HEK293 (cell line): ENCODE results near the gene CLDN6.

ENCODE experiments used
- ATF2 ChIP-seq: fragments of 450-650 bp; formaldehyde crosslinking; IDR thresholded peaks from 2 replicates; pipeline ENCODE4 v1.5.1; 2016; ENCODE audit warnings: missing biosample characterization, missing genetic modification characterization, low read depth
- BCL11A ChIP-seq: fragments of 450-650 bp; formaldehyde crosslinking; IDR thresholded peaks from 2 replicates; pipeline ENCODE4 v1.5.1; 2016; ENCODE audit warnings: low read depth, missing biosample characterization, missing genetic modification characterization
- GLIS1 ChIP-seq: fragments of 450-650 bp; formaldehyde crosslinking; IDR thresholded peaks from 2 replicates; pipeline ENCODE4 v1.5.1; 2016; ENCODE audit warnings: missing biosample characterization, missing genetic modification characterization
- HIC1 ChIP-seq: fragments of 450-650 bp; formaldehyde crosslinking; IDR thresholded peaks from 2 replicates; pipeline ENCODE4 v1.5.1; 2016; ENCODE audit warnings: missing biosample characterization, missing genetic modification characterization
- KLF1 ChIP-seq: fragments of 450-650 bp; formaldehyde crosslinking; IDR thresholded peaks from 2 replicates; pipeline ENCODE4 v1.5.1; 2016; ENCODE audit warnings: missing biosample characterization, missing genetic modification characterization
- KLF9 ChIP-seq: fragments of 450-650 bp; formaldehyde crosslinking; IDR thresholded peaks from 2 replicates; pipeline ENCODE4 v1.5.1; 2016; ENCODE audit warnings: missing biosample characterization, missing genetic modification characterization, low read depth
- MEIS1 ChIP-seq: sonication (generic); formaldehyde crosslinking; IDR thresholded peaks from 2 replicates; pipeline ENCODE4 v1.8.1; 2022; ENCODE audit warnings: missing genetic modification reagents, mild to moderate bottlenecking, borderline replicate concordance
- PATZ1 ChIP-seq: fragments of 450-650 bp; formaldehyde crosslinking; IDR thresholded peaks from 2 replicates; pipeline ENCODE4 v1.5.1; 2016; ENCODE audit warnings: missing biosample characterization, missing genetic modification characterization
- PRDM6 ChIP-seq: fragments of 450-650 bp; formaldehyde crosslinking; IDR thresholded peaks from 2 replicates; pipeline ENCODE4 v1.5.1; 2017; ENCODE audit warnings: missing biosample characterization, missing genetic modification characterization
- REST ChIP-seq: fragments of 450-650 bp; formaldehyde crosslinking; IDR thresholded peaks from 2 replicates; pipeline ENCODE4 v1.5.1; 2016; ENCODE audit warnings: missing biosample characterization, missing genetic modification characterization
- SETDB1 ChIP-seq: IDR thresholded peaks from one replicate; pipeline ENCODE4 v1.6.1; 2017; ENCODE audit warnings: mild to moderate bottlenecking, low read length, moderate library complexity, mixed read lengths; ENCODE audit not compliant: insufficient read length
- ZEB2 ChIP-seq: fragments of 450-650 bp; formaldehyde crosslinking; IDR thresholded peaks from 2 replicates; pipeline ENCODE4 v1.5.1; 2016; ENCODE audit warnings: missing biosample characterization, missing genetic modification characterization
- ZNF214 ChIP-seq: fragments of 450-650 bp; formaldehyde crosslinking; IDR thresholded peaks from 2 replicates; pipeline ENCODE4 v1.5.1; 2017; ENCODE audit warnings: missing biosample characterization, mild to moderate bottlenecking, missing genetic modification characterization, borderline replicate concordance
- ZNF302 ChIP-seq: fragments of 450-650 bp; formaldehyde crosslinking; IDR thresholded peaks from 2 replicates; pipeline ENCODE4 v1.5.1; 2016; ENCODE audit warnings: missing biosample characterization, missing genetic modification characterization, low read depth
- ZNF350 ChIP-seq: fragments of 450-650 bp; formaldehyde crosslinking; IDR thresholded peaks from 2 replicates; pipeline ENCODE4 v1.5.0; 2017; ENCODE audit warnings: missing biosample characterization, mild to moderate bottlenecking, missing genetic modification characterization
- ZNF391 ChIP-seq: fragments of 450-650 bp; formaldehyde crosslinking; IDR thresholded peaks from 2 replicates; pipeline ENCODE4 v1.5.1; 2016; ENCODE audit warnings: low read depth, missing biosample characterization, missing genetic modification characterization, borderline replicate concordance
- ZNF398 ChIP-seq: fragments of 450-650 bp; formaldehyde crosslinking; IDR thresholded peaks from 2 replicates; pipeline ENCODE4 v1.5.1; 2017; ENCODE audit warnings: missing biosample characterization, missing genetic modification characterization
- ZNF416 ChIP-seq: fragments of 450-650 bp; formaldehyde crosslinking; IDR thresholded peaks from 2 replicates; pipeline ENCODE4 v1.5.1; 2016; ENCODE audit warnings: missing biosample characterization, missing genetic modification characterization
- ZNF423 ChIP-seq: fragments of 450-650 bp; formaldehyde crosslinking; IDR thresholded peaks from 2 replicates; pipeline ENCODE4 v1.5.1; 2016; ENCODE audit warnings: missing biosample characterization, missing genetic modification characterization
- ZNF433 ChIP-seq: fragments of 450-650 bp; formaldehyde crosslinking; IDR thresholded peaks from 2 replicates; pipeline ENCODE4 v1.5.1; 2016; ENCODE audit warnings: missing biosample characterization, missing genetic modification characterization, low read depth
- ZNF544 ChIP-seq: fragments of 450-650 bp; formaldehyde crosslinking; IDR thresholded peaks from 2 replicates; pipeline ENCODE4 v1.5.0; 2017; ENCODE audit warnings: missing biosample characterization, missing genetic modification characterization
- ZNF626 ChIP-seq: fragments of 450-650 bp; sonication (Bioruptor Pico); formaldehyde crosslinking; IDR thresholded peaks from 2 replicates; pipeline ENCODE4 v1.5.1; 2018; ENCODE audit warnings: missing biosample characterization, missing genetic modification characterization, inconsistent platforms
- ZNF658 ChIP-seq: fragments of 450-650 bp; formaldehyde crosslinking; IDR thresholded peaks from 2 replicates; pipeline ENCODE4; 2016; ENCODE audit warnings: missing biosample characterization, missing genetic modification characterization
- ZNF670 ChIP-seq: fragments of 450-650 bp; formaldehyde crosslinking; IDR thresholded peaks from 2 replicates; pipeline ENCODE4 v1.5.1; 2016; ENCODE audit warnings: missing biosample characterization, missing genetic modification characterization, low read depth
- ZNF776 ChIP-seq: fragments of 450-650 bp; formaldehyde crosslinking; IDR thresholded peaks from 2 replicates; pipeline ENCODE4 v1.5.0; 2017; ENCODE audit warnings: missing biosample characterization, missing genetic modification characterization, borderline replicate concordance

Gene CLDN6

GRCh38 chr16:2979669-2980226, 38.2 kb downstream of the CLDN6 start (continued):
- TF ChIP-seq REST (tag by site-specific recombination), result no peak
- TF ChIP-seq ZNF626 (tag by site-specific recombination), result no peak
- TF ChIP-seq ZNF776 (tag by site-specific recombination), result no peak
- no peak for TF ChIP-seq ZNF670 (tag by site-specific recombination)
- TF ChIP-seq GLIS1 (tag by site-specific recombination), result no peak
- no peak for TF ChIP-seq BCL11A (tag by site-specific recombination)
- TF ChIP-seq ZNF423 (tag by site-specific recombination), result no peak
- TF ChIP-seq MEIS1 (CRISPR knock-in tag), result no peak
- no peak for TF ChIP-seq ZNF416
- no peak for TF ChIP-seq ZNF302 (tag by site-specific recombination)
- no peak for TF ChIP-seq ZNF350 (tag by site-specific recombination)
- TF ChIP-seq HIC1, result no peak
- no peak for TF ChIP-seq ZNF433 (tag by site-specific recombination)
- TF ChIP-seq ZNF214 (tag by site-specific recombination), result no peak
- TF ChIP-seq KLF1 (tag by site-specific recombination), result peak; percentile 88
- TF ChIP-seq ZNF658 (tag by site-specific recombination), result no peak
- no peak for TF ChIP-seq ATF2 (tag by site-specific recombination)
- peak; percentile 11 for TF ChIP-seq ZNF398 (tag by site-specific recombination)
- peak; percentile 54 for TF ChIP-seq KLF9 (tag by site-specific recombination)
- no peak for TF ChIP-seq SETDB1
- TF ChIP-seq PRDM6 (tag by site-specific recombination), result no peak
- TF ChIP-seq ZEB2 (tag by site-specific recombination), result no peak
- TF ChIP-seq PATZ1 (tag by site-specific recombination), result peak; percentile 81; the same call in 1 of the 2 replicates
- no peak for TF ChIP-seq ZNF544
- no peak for TF ChIP-seq ZNF391 (tag by site-specific recombination)
